Glutamatergic neuron (in vitro differentiated cells): ENCODE data around the gene GIGYF1. TPM values are rescaled to one million over a fixed set of nuclear protein-coding genes. Genes with fewer than 3 reads are reported as not detected.

Source experiments
- DNase-seq: peaks from one replicate; pipeline ENCODE4 v3.0.0; 2022
- H3K27ac Mint-ChIP-seq: one replicate; pipeline ENCODE4 v1.8.0; 2020; ENCODE audit warnings: mild to moderate bottlenecking, mixed read lengths, inconsistent platforms; ENCODE audit not compliant: unreplicated experiment
- H3K27me3 Mint-ChIP-seq: one replicate; pipeline ENCODE4 v1.8.0; 2020; ENCODE audit warnings: mild to moderate bottlenecking, moderate library complexity, mixed read lengths, inconsistent platforms; ENCODE audit not compliant: unreplicated experiment
- H3K36me3 Mint-ChIP-seq: one replicate; pipeline ENCODE4 v1.8.0; 2020; ENCODE audit warnings: mild to moderate bottlenecking, mixed read lengths, inconsistent platforms; ENCODE audit not compliant: unreplicated experiment
- H3K4me1 Mint-ChIP-seq: one replicate; pipeline ENCODE4 v1.8.0; 2020; ENCODE audit warnings: mild to moderate bottlenecking, low read depth, mixed read lengths, inconsistent platforms; ENCODE audit not compliant: unreplicated experiment
- H3K4me3 Mint-ChIP-seq: one replicate; pipeline ENCODE4 v1.8.0; 2020; ENCODE audit warnings: mild to moderate bottlenecking, mixed read lengths, inconsistent platforms; ENCODE audit not compliant: unreplicated experiment
- H3K9me3 Mint-ChIP-seq: one replicate; pipeline ENCODE4 v1.8.0; 2020; ENCODE audit warnings: mild to moderate bottlenecking, moderate library complexity, mixed read lengths, inconsistent platforms; ENCODE audit not compliant: unreplicated experiment
- CTCF ChIP-seq: fragments of 200-600 bp; sonication (generic); IDR thresholded peaks from one replicate; pipeline ENCODE4 v1.5.0; 2021; ENCODE audit not compliant: partially characterized antibody, unreplicated experiment
- total RNA-seq: library from RNA; stranded (reverse); fragmentation: NEBNext Ultra II Directional; extraction: Animal tissue kit (Norgen Biotek cat#: 25700); gene quantifications from one replicate; pipeline ENCODE4 v1.2.1, GENCODE V29; 2021; ENCODE audit not compliant: unreplicated experiment

GIGYF1 gene
- total RNA-seq, 1 donor from 2014 or later = 79.6 TPM

DNA sequence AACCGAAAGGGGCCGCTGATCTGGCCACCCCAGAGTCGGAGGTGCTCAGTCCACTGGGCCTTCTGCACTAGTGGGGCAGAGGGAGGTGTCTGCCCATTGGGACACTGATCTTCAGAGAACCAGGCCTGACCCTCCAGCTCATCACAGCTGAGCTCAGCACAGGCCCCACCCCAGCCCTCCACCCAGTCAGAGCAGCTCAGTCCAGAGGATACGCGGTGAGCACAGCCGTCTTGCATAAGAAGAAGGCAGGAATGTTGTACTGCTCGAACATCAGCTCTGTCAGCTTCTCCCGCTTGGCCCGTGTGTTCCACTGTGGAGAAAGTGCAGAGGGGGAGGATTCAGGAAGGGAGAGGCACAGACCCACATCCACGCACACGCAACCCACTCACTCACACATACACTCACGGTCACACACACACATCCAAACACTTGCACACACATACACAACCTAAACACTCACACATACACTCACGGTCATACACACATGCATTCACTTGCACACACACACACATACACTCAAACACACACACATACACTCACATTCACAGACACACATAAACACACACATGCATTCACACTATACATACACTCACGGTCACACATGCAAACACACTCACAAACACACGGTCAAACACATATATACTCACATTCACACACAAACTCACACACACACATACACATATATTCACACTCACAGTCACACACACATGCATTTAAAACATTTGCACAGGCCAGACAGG is 44.1 kb downstream of the GIGYF1 start:
- Mint-ChIP-seq H3K27ac (peak overlapping the region; percentile 21), H3K27me3 (peaks cover 6% of the 10 kb centered on the region), H3K9me3 (peaks cover 9% of the 10 kb centered on the region), H3K4me1 (peaks cover 7% of the 10 kb centered on the region), H3K36me3 (peaks cover 6% of the 10 kb centered on the region), H3K4me3 (no peak overlapping the region)
- DNase-seq = no peak
- no peak for TF ChIP-seq CTCF

DNA sequence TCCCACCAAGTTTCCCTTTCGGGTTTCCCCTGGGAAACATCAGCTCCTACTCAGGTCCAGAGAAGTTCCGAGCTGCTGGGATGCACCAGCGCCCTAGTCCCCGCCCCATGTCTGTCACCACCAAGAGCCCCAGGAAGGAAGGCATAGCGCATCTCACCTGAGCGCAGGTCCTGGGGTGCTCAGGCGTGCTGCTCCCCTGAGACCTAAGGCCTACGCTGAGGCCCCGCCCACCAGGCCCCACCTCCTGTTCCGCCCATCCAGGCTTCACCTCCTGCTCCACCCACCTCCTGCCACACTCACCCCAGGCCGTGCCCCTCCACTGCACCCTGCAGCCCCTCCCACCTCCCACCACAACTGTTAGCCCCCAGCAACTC is 51.5 kb downstream of the GIGYF1 start:
- Mint-ChIP-seq H3K27me3 (peaks cover 4% of the 10 kb centered on the region), H3K36me3 (no peaks in the 10 kb centered on the region), H3K4me3 (no peak overlapping the region), H3K27ac (no peak overlapping the region), H3K4me1 (peaks cover 3% of the 10 kb centered on the region), H3K9me3 (peaks cover 2% of the 10 kb centered on the region)
- DNase-seq = no peak
- no peak for TF ChIP-seq CTCF

GRCh38 chr7:100641860-100642533 is 52.1 kb downstream of the GIGYF1 start:
- Mint-ChIP-seq H3K27me3 (peaks cover 4% of the 10 kb centered on the region), H3K36me3 (no peaks in the 10 kb centered on the region)

DNA sequence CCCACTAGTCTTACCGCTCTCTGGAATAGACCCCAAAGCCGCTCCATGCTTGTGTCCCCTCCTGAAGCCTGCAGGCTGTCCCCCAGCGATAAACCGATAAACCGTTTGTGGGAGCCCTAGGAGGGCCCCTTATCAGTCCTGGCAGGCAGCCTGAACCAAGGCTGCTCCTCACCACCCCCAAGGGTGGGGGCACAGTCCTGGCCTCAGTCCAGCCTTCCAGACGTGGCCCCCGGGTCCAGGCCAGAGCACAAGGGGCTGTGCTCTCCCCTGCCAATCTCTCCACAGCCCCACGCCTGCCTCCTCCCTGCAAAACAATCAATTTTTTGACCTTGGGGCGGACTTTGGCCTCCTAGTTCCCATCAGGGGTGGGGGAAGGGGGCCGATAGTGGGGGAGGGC is 52.6 kb downstream of the GIGYF1 start, which contains the start of gene TFR2:
TSS of gene TFR2 (minus strand) at position 90 of the 397 bp plus-strand sequence. CDS start at position 47, 43 bp downstream.
- Mint-ChIP-seq H3K36me3 (no peaks in the 10 kb centered on the region), H3K4me3 (peak within 1 kb of the TSS; percentile 25), H3K4me1 (peaks cover 3% of the 10 kb centered on the region), H3K9me3 (peaks cover 2% of the 10 kb centered on the region), H3K27me3 (peaks cover 6% of the 10 kb centered on the region), H3K27ac (no peak within 1 kb of the TSS)
- DNase-seq = no peak
- TF ChIP-seq CTCF = no peak

More at GRCh38 chr7:100641860-100642533, 52.1 kb downstream of the GIGYF1 start:
- H3K4me1 Mint-ChIP-seq = peaks cover 3% of the 10 kb centered on the region
- DNase-seq = no peak
- no peak overlapping the region for H3K27ac Mint-ChIP-seq
- peak overlapping the region; percentile 25 for H3K4me3 Mint-ChIP-seq
- peaks cover 2% of the 10 kb centered on the region for H3K9me3 Mint-ChIP-seq
- no peak for TF ChIP-seq CTCF
